WI38 (cell line): ENCODE results near the gene HSF5.
A peak's percentile ranks its signal among the peaks of the same experiment; 100 is the strongest.

Experiments
- H3K4me3 ChIP-seq: 2 replicates; pipeline ENCODE4 v1.5.1; 2011; ENCODE audit warnings: low read depth, mild to moderate bottlenecking, control low read depth, low read length
- CTCF ChIP-seq: IDR thresholded peaks from 2 replicates; pipeline ENCODE4 v1.5.1; 2012; ENCODE audit warnings: low read depth, mild to moderate bottlenecking, control low read depth, low read length

The HSF5 gene

DNA sequence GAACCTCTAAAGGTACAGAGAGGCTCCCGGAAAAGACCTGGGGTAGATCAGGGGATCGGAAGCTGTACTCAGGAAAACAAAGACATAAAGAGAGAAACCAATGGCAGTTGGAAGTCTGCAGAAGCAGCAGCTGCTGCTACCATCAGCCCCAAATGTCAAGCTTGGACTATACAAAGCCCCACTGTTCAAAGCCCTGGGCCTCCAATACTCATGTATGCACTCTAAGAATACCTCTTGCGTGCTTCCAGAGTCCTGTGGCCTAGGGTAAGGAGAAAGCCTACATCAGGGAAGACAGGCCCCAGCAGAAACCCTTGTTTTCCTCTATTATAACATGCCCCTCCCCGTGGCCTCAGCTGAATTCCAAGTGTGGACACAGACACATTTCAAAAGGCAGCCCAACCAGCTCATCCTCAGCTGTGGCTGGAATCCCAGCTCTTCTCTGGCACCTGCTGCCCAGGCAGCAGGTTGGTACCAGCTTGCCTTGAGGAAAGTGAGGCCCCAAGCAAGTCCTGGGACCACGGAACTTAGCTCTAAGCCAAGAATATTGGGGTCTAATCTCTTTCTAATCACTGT is 45.5 kb upstream of the HSF5 start:
- no peak overlapping the region for H3K4me3 ChIP-seq
- no peak for TF ChIP-seq CTCF

GRCh38 chr17:58532555-58532951 is 44.3 kb upstream of the HSF5 start:
- H3K4me3 ChIP-seq: peak overlapping the region; percentile 45
- TF ChIP-seq CTCF: no peak

DNA sequence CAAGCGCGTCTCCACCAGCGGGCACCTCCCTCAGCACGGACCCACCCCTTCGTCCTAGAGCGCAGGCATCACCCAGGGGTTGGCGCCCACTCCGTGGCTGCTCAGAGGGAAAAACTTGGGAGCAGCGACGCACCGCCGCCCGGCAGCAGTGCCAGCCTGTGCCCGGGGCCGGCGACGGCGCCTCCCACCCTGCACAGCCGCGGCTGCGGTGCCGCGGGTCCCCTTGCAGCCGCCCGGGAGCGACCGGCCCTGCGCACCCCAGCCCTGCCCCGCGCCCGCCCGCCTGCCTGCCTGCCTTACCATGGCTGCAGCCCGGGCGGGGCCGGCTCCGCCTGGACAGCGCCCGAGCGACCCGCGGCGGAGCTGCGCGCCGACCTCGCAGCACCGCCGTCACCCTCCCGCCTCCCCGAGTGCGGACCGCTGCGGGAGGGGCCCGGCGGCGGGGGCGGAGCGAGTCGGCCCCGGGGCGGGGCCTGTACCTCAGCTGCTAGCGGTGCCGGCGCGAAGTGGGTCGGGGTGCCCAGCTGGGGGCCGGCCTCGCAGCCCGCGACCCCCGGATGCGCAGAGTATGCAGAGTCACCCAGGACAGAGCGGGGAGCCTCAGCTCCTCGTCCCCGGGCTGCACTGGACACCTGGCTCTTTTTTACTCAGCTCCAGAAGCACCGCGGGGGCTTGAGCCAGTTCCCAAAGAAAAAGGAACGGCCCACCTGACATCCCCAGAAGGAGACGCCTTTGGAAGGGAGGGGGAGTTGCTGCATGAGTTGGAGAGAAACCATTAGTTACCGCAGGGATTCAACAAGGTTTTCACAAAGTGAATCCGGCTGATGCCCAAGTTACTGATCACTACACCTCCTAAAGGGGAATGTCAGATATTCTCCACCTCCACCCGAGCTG is 43.7 kb upstream of the HSF5 start:
- H3K4me3 ChIP-seq: peak overlapping the region; percentile 45
- no peak for TF ChIP-seq CTCF

- H3K4me3 ChIP-seq: no peak overlapping the region
Observed at GRCh38 chr17:58531122-58531521, 42.9 kb upstream of the HSF5 start.

GRCh38 chr17:58530655-58531054 is 42.4 kb upstream of the HSF5 start:
- no peak for TF ChIP-seq CTCF
- H3K4me3 ChIP-seq: no peak overlapping the region

More at GRCh38 chr17:58531122-58531521, 42.9 kb upstream of the HSF5 start:
- no peak for TF ChIP-seq CTCF

DNA sequence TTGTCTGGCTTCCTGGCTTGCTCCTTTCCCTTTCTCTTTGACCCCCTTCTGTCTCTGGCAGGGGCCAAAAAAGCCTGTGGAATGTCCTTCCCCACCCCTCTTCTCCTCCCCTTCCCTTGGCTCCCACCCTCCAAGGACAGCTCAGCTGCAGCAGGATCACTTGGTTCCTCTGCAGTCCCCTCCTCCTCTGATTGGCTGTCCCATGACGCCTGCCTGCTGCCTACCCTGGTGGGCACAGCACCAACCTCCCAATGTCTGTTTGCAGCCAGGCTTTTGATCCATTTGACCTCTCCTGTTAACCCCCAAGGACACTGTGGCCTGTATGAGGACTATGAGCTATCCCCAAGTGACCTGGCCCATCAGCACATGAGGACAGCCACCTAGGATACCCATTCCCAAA is 41.1 kb upstream of the HSF5 start:
- H3K4me3 ChIP-seq: no peak overlapping the region
- no peak for TF ChIP-seq CTCF

- no peak for TF ChIP-seq CTCF
- no peak overlapping the region for H3K4me3 ChIP-seq
Observed at GRCh38 chr17:58528443-58528842, 40.2 kb upstream of the HSF5 start.
